ENCODE measurements around the gene GRAP2. TPM values are rescaled to one million over a fixed set of nuclear protein-coding genes. Genes with fewer than 3 reads are reported as not detected.
"Not testable (repeated sequence)": the region's sequence is repeated elsewhere in the genome, so short reads cannot be mapped to it uniquely, and the experiment has no call there.

The GRAP2 gene
- total and polyA plus RNA-seq, 3 donors from 2014 or later = 5.0 to 6.1 (median 5.3) TPM

- Histone ChIP-seq H3K4me3 (no peak overlapping the region), H3K9me3 (no peaks in the 10 kb centered on the region), H3K4me1 (peaks cover 19% of the 10 kb centered on the region), H3K27me3 (no peaks in the 10 kb centered on the region), H3K27ac (no peak overlapping the region), H3K36me3 (ENCODE audit: low read depth, missing control alignments) (no peaks in the 10 kb centered on the region)
- intact Hi-C loops (cut with DNase I; ENCODE audit: low total_unique reads) = no loop called here
- TF ChIP-seq CTCF (IDR thresholded peaks at IDR 0.05) = no peak
- no peak for TF ChIP-seq POLR2A (IDR thresholded peaks at IDR 0.05)
- no peak for DNase-seq
- 71 to 74% methylated on average over 5 of the region's 5 CpGs for WGBS, 2 donors
Observed at GRCh38 chr22:39992088-39992826, 91.4 kb downstream of the GRAP2 start.

GRCh38 chr22:39992894-39993293 lies 92.0 kb downstream of the GRAP2 start:
- H3K27ac ChIP-seq; H3K36me3 ChIP-seq (ENCODE audit: low read depth, missing control alignments); H3K4me3 ChIP-seq; DNase-seq; H3K9me3 ChIP-seq; intact Hi-C loops (cut with DNase I; ENCODE audit: low total_unique reads); H3K27me3 ChIP-seq: not testable (repeated sequence)
- 93 to 98% methylated on average over 7 of the region's 7 CpGs for WGBS, 2 donors
- H3K4me1 ChIP-seq = peaks cover 26% of the 10 kb centered on the region

- Histone ChIP-seq H3K4me1 (peaks cover 37% of the 10 kb centered on the region), H3K27me3 (no peaks in the 10 kb centered on the region), H3K4me3 (peak overlapping the region; percentile 32 to 56), H3K9me3 (no peaks in the 10 kb centered on the region), H3K27ac (peak overlapping the region in 1 of 2 donors; percentile 94), H3K36me3 (ENCODE audit: low read depth, missing control alignments) (no peaks in the 10 kb centered on the region)
- TF ChIP-seq POLR2A (IDR thresholded peaks at IDR 0.05) (no peak), CTCF (IDR thresholded peaks at IDR 0.05) (no peak)
- intact Hi-C loops (cut with DNase I; ENCODE audit: low total_unique reads) = no loop called here
- WGBS, 2 donors = 51 to 56% methylated on average over 17 to 20 of the region's 20 CpGs
- no peak for DNase-seq
Observed at GRCh38 chr22:39994041-39994565, 93.2 kb downstream of the GRAP2 start.

GRCh38 chr22:39994566-39995392 lies 93.9 kb downstream of the GRAP2 start, which contains the start of gene FAM83F:
FAM83F (plus strand) TSS chr22:39994954; CDS start chr22:39995043, 89 bp downstream.
- DNase-seq = peak; percentile 46
- intact Hi-C loops (cut with DNase I; ENCODE audit: low total_unique reads) = no loop called here
- Histone ChIP-seq H3K4me3 (peak within 1 kb of the TSS; percentile 50 to 56), H3K36me3 (ENCODE audit: low read depth, missing control alignments) (no peaks in the 10 kb centered on the region), H3K27ac (peak within 1 kb of the TSS; percentile 76 to 94), H3K9me3 (no peaks in the 10 kb centered on the region), H3K4me1 (peaks cover 37% of the 10 kb centered on the region), H3K27me3 (no peaks in the 10 kb centered on the region)
- TF ChIP-seq CTCF (IDR thresholded peaks at IDR 0.05) (no peak), POLR2A (IDR thresholded peaks at IDR 0.05) (no peak)
- 8% methylated on average over 51 of the region's 115 CpGs; no CpG with 5 or more reads in 1 of the 2 donors for WGBS, 2 donors
